Stimulated activated CD4-positive, alpha-beta T cell treated with anti-CD3 and anti-CD28 coated beads, Interleukin-4, amount 100 ng/mL, for 1 hour (primary cell): ENCODE results near the gene GMDS.
"Not testable (repeated sequence)": the region's sequence is repeated elsewhere in the genome, so short reads cannot be mapped to it uniquely, and the experiment has no call there.

Experiments
- DNase-seq: peaks from one replicate; pipeline ENCODE4 v3.0.0-alpha.2; 2020

The GMDS gene

DNA sequence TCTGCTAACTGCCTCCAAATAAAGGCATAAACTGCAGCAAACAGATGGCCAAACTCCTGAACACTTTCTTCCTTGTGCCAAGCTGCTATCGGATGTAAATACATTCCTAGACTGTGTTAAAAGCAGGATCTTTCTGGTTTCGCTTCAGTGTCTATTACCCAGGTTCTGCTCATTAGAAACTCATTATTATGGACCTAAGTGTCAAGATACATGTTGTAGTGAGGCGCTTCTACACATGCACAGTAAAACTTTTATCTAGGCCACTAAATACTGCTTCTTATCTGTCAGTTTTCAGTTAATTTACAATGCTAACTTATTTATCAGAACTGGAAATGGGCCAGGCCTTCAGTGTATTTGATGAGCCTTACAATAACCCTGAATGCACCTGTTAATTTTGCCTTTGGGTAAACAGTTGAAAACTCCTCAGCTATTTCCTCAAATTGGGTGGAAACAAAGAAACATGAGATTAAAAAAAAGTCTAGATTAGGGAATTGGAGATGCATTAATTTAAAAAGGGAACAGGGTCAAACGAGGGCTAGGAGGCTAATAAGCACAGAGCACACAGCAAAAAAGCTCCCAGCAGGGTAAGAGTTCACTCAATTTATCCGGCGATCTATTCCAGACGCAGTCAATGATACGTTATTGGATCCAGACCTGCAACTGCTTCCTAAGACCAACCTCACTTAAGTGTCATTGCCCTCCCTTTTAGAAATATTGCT, 395.1 kb downstream of the GMDS start:
- DNase-seq: no peak

DNA sequence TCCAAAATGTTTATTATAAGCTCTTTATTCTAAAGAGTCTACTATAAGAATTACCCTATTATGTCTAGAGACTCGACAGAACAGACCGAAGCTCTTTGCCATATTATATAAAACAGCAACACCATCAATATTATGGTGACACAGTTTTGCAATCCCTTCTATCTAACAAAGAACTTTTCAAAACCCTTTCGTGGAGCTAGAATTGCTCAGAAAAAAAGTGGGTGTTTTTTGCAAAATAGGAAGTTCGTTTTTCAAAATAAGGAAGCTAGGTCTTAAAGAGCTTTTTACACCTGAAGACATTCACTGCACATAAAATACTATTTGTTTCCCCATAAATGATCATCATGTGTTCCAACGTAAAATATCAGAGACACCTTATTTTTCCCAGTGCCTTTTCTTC, 395.7 kb downstream of the GMDS start:
- DNase-seq: no peak

DNA sequence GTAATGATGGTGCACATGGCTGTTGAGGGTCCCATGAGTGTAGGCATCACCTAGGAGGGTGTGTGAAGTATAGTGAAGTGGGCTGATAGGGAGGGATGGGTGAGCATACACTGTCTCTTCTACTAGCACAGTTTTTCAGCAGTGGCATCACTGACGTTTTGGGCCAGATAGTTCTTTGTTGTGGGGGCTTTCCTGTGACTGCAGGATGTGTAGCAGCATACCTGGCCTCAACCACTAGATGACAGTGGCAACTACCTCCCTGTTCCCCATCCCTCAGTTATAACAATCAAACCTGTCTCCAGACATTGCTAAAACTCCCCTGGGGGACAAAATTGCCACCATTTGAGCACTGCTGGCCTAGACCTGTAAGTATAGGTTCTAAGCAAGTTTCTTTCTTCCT, 396.7 kb downstream of the GMDS start:
- no peak for DNase-seq

DNA sequence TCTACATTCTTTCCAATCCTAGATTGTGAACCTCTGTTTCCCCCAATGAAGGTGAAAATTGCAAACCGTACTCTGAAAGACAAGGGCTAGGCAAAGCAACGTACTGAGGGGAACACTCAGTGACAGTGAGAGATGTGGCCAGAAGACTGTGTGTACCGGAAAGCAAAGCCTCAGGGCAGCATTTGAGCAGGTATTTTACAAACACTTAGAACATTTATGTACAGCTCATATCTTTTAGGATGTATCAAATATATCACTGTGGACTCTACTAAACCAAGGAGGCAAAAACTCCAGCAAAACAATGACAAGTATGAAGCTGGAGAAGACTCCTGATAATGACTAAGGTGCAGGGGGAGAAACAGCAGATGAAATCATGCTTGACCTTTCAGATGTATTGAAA, 398.8 kb downstream of the GMDS start:
- DNase-seq: no peak

DNA sequence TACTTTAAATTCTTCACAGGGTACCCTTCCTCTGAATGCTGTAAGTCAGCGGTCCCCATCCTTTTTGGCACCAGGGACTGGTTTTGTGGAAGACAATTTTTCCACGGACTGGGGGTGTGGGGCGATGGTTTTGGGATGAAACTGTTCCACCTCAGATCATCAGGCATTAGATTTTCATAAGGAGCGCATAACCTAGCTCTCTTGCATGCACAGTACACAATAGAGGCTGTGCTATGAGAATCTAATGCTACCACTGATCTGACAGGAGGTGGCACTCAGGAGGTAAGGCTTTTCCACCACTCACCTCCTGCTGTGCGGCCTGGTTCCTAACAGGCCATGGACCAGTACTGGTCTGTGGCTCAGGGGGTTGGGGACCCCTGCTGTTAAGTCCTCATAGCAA, 399.9 kb downstream of the GMDS start:
- not testable (repeated sequence) for DNase-seq

DNA sequence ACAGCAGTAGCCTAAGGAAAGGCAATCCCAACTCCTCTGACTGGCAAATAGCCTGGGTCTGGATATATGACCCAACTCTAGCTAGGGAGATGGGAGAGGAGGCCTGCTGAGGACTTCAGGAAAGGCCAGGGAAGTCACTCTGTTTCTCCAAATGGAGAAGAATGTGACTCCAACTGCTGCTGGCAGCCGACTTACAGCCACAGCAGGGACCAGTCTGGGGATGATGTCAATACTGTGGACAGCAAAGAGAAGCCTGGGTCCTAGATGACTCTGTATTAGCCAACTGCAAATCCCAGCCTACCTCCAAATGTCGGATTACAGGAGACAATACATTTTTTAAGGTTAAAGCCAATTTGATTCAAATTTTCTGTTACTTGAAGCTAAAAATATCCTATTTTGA, 403.1 kb downstream of the GMDS start:
- DNase-seq: no peak

DNA sequence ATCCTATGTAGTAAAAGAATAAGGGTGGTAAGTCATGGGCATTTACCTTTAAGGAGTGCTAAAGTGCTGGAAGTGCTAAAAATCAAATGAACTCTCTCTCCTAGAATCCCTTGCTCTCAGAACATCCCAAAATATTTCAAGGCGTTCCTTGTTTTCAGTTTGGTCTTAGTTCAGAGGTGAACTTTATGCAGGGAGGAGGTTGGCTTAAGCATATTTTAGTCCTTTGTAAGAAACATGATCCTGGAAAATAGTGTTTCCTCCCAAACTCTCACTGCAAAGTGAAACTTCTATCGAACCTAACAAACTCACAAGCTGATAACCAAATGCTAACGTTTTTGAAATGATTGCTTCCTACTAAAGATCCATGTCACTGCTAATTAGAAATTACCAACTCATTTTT, 404.3 kb downstream of the GMDS start:
- DNase-seq: no peak

DNA sequence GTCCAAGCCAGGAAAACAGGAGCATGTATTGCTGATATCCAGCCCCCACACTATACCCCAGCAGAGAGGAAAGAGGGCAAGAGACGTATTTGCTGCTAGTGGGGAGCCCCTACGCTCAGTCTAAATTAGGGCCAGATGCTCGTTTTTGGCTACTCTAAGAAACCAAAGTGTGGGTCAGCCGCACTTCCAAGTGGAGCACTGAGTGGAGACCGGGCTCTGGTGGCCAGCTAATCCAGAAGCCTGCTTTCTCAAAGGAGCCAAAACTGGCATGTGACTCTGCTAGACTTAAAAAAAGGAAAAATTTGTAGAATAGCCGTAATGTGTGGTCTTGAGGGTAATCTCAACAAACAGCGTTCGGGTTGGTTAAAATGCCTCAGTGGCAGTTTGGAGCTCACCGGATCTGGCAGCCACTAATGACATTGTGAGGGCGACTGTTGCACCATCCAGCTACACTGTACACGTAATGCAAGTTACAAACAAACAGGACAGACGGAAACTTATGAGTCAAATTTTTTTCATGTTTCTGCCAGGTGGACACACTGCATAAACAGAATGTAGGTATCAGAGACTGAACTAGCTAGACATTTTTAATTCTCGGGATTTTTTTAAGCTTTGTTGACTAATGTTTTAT, 404.8 kb downstream of the GMDS start:
- DNase-seq: no peak

DNA sequence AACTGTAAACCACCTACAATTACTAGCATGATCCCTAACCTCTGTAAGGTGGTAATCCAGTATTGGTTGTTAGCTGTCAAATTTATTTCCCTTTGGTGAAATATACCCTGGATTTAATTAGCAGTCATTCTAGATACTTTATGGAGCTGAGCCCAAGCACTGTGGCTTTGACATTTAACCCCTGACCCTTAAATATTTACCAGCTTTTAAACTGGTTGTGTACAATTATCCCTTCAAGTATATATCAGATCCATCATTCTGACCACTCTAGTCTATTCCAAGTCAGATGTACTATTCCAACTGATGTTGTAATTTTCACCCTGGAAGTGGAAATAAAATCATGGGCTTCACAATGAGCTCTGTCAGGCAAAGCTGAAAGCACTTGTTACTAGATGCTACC, 406.0 kb downstream of the GMDS start:
- DNase-seq: no peak

DNA sequence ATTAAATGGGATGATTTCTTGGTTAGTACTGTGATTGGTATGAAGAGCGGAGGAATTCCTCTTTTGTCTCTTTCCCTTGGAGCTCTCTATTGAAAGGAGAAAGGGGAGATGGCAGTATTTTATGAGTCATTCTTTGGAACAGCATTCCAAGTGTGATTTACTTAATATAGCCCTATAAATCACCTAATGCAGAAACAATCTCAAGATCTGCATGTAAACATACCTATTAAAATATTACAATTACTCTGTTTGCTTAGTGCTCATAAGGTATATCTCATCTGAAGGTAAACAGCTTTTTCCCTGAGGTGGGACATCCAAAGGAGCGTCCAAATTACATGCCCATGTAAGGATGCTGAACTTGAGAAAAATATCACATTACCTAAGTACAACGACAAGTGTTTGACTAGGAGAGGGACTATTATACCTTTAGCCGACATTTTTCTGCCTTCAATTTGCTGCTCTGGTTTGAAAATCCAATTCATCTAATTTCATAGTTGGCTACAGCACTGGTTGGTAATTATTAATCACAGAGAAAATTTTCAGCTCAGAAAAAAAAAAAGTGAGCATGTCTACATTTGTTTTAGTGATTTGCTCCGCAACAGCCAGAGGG, 406.7 kb downstream of the GMDS start:
- no peak for DNase-seq

DNA sequence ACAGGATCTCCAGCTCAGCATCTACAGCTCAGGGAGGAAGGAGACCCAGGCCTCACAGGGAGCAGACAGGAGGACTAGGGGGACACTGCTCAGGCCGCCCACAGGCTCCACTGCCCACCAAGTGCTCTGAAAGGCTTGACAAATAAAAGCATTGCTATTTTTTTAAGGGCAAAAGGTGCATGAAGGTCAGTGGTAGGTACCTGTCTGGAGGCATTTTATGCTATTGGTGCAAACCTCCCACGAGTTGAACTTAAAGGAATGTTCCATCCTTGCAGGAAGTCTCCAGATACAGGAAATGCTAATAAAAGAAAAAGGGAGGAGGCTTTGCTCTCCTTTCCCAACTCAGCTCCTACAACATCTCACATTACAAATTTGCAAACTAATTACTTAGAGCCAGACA, 407.6 kb downstream of the GMDS start:
- DNase-seq: no peak

DNA sequence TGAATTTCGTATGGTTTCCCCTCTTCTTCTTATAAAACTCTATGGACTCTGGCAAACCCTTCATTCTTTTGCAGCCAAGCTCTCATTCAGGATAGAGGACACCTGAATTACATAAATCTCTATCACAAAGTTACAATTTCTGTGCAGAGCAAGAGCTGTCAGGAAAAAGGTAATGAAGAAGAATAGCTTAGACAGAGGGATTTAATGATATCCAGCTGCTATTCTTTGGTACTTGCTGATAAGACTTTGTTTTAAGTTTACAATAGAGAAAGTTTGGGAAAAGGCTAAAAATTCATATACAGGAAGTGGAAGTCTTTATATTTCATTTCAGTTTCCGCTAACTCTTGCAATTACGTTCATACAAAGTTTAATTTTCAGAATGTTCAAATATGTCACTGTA, 408.7 kb downstream of the GMDS start:
- DNase-seq: no peak

DNA sequence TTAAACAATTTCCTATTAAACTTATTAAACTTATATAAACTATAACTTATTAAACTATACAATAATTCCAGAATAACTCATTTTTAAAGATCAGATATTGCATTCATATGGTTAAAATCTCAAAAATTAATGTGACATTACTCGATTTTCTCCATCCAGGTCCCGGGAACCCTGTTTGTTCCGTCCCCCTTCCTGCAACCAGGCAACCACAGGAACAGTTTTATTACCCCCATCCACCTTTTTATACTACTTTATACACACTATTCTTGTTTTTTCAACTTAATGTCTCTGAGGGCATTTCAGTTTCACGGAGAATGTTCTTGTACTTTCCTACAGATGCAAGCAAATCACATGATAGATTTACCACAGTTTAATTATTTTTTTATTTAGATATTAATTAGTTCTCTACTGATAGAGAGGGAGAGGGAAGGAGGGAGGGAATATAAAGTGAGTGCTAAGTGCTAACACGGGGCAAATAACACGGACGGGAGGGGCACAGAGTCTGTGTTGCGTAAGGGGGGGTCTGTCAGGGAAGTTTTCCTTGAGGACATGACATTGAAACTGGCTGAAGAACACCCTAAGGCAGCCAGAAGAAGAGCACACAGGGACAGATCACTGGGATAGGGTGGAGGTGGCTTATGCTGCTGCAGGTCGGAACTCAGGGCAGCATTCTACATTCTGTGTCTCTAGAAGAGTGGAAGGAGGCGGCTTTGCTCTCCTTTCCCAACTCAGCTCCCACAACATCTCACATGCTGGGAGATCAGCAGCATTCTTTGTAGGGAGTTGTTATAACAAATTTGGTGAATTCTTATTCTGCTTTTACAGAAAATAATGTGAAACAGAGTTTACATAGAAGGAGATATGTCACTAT, 410.5 kb downstream of the GMDS start:
- no peak for DNase-seq

DNA sequence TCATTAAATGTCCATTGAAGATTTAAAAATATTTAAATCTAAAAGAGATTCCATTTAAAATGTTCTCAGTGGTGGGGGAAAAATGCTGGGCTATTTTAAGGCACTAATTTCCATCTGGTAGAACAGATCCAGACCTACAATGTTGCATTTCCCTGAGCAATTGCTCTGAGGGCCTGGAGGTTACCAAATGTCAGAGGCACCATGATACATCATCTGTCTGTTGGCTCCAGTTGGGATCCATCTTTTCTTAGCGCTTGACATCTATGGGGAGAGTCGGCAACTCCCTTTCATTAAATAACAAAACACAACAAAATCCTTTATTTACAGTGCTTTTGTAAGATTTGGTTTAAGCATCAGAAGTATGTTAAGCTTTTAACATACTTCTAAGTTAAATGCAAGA, 411.2 kb downstream of the GMDS start:
- DNase-seq: no peak

DNA sequence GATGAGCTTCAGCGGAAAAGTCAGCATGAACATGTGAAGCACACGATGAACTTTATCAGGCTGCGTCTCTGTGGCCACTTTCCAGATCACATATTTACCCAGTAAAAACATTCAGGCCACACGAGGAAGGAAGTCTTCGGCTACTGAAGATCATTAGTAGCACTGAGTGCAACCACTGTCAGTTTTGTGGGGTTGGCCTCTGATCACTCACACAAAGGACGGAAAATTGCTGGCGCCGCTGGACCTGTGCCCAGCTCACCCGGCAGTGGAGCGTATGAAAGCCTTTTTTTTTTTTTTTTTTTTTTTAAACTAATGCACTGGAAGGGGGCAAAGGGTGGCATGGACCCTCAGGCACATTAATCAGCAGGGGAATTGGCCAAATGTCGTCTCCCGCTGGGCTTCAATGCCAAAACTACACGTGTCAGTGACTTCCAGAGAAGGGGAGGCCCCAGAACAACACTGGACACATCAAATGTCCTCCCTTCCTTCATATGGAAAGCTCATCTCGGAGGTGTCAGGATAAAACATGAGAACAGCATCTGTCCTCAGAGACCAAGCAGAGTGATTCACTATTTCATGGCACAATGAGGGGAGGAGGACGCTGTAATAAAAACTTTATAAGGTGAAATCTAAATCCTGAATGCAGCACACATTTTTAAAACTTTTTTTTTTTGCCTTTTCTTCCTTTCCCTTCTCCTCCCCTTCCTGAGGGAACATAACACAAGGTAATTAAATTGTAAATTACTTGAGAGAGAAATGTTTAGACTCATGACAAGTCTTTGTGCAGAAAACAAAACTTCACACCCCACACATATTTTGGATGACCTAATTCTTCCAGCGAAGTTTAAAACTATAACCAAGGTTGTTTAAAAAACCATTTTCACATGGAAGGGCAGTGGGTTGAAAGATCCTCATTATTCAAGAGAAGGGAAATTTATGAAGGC, 412.3 kb downstream of the GMDS start:
- no peak for DNase-seq

DNA sequence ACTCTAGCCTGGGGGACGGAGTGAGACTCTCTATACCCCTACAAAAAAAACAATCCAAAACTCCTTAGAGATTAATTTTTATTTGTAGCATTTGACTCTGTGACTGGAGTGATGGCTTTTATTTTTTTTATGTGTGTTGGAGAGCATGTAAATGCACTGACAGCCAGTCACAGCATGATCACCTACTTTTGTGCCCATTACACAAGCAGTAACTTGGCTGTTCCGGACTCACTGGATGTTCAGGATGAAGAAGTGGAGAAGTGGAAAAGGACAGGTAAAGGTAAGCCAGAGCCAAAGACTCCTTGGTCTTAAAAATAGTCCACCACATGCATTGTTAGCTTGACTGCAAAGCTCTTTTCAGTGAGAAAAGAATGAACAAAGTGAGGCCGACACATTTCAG, 413.0 kb downstream of the GMDS start:
- DNase-seq: no peak

DNA sequence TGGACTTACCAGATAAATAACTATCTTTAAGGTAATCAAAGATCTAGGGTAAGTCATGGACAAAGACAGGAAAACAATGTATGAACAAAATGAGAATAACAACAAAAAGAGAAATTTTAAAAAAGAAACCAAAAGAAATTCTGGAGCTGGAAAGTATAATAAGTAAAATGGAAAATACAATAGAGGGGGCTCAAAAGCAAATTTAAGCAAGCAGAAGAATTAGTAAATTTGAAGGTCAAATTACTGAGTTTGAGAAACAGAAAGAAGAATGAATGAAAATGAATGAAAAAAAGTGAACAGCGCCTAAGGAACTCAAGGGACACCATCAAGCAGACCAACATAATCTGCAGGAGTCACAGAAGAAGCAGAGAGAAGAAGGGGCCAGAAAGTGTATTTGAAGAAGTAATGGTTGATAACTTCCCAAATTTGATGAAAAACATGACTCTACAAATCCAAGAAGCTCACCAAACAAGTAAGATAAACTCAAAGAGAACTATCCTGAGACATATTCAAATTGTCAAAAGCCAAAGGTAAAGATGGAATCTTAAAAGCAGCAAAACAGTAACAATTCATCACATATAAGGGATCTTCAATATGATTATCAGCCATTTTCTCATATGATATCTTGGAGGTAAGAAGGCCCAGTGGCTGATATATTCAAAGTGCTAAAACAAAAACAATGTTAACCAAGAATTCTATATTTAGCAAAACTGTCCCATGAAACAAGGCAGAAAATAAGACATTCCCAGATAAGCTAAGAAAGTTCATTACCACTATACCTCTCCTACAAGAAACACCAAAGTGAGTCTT, 417.2 kb downstream of the GMDS start:
- DNase-seq: no peak

DNA sequence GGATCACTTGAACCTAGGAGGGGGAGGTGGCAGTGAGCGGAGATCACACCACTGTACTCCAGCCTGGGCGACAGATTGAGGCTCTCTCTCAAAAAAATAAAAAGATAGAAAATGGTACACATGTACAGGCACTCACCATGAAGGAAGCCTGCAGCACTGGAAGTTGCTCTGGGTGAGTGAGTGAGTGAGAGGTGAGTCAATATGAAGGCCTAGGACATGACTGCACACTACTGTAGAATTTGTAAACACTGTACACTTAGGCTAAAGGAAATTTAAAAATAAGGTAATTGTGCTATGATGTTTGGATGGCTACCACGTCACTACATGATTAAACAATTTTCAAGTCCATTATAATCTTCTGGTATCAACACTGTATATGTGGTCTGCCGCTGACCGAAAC, 419.5 kb downstream of the GMDS start:
- no peak for DNase-seq

DNA sequence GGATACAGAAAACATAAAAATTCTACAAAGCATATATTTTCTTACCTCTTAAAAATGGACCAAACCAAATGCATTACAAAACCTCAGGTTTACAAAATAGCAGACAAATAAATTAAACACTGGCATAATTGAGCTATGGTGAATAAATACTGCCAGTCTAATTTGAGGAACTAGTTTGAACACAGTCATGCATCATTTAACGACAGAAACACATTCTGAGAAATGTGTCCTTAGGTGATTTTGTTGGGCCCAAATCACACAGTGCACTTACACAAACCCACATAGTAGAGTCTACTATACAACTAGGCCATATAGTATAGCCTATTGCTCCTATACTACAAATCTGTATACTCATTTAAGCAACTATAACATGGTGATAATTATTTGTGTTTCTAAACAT, 420.1 kb downstream of the GMDS start:
- no peak for DNase-seq

DNA sequence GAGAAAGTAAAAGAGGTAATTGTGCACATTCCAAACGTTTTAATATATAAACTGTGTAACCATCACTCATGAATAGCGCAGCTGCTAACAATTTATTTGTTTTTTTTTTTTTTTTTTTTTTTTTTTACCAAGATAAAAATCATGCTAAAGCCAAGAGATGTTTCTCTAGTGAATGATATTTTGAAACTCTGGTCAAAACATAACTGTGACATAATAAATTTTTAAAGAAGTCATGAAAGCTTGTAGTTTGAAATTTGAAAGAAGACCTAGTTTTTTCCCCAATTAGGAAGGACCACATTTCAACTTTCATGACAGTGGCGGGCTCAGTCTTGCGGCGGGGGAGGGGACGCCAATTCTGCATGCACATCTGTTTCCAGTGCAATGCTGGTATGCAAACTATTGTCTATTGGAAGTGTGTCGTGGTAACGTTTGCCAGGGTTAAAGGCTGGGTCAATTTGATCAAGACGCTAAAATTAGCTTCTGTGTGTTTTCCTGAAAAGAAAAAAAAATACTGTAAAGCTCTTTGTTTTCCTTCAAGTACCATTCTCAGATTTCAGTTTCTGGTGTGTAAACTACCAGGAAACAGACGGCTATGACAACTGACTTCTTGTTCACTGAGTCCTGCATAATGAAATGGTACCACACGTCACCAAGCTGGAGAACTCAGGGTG, 423.8 kb downstream of the GMDS start:
- no peak for DNase-seq

DNA sequence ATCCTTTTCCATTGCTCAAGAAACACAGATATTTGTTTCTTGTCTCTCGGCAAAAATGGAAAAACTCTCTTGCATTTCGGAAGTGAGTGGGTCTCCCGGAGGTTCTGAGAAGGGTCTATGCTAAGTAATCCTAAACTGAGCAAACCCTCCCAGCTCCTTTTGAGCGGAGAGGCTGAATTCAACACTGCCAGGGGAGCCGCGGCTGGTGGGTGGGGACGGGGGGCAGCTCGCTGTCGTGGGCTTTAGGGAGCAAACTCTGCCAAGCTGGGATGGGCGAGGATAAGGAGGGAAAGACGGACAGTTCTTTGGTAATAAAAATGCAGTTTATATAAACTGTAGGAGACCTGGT, 424.3 kb downstream of the GMDS start:
- no peak for DNase-seq
